ENCODE results near the gene MAP2K1. TPM values are rescaled to one million over a fixed set of nuclear protein-coding genes. Genes with fewer than 3 reads are reported as not detected.
"Not testable (repeated sequence)": the region's sequence is repeated elsewhere in the genome, so short reads cannot be mapped to it uniquely, and the experiment has no call there.

The MAP2K1 gene
- total and polyA plus RNA-seq, 5 donors from 2014 or later, result 34.2 to 49.0 (median 38.6) TPM

DNA sequence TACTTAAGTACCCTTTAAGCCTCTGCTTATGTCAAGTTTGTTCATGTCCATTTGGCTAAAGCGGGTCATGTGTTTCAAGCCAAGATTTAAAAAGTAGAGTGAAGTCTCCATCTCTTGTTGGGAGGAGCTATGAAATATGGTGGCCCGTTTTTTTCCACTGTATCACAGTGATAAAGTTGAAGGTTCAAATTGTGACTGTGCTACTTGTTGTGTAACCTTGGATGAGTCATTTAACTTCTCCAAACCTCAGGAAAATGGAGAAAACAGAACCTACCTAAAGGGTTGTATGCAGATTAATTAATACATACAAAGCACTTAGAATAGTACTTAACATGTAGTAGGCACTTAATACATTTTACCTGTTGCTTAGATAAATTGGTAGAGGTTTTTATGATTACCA lies 67.4 kb downstream of the MAP2K1 start:
- Mint-ChIP-seq H3K27ac (no peak overlapping the region), H3K9me3 (no peaks in the 10 kb centered on the region), H3K27me3 (no peaks in the 10 kb centered on the region), H3K36me3 (peaks cover 12% of the 10 kb centered on the region), H3K4me3 (no peak overlapping the region), H3K4me1 (peaks cover 0 to 5% (median 3%) of the 10 kb centered on the region in 4 donors)
- Histone ChIP-seq H3K36me3 (ENCODE audit: control insufficient read depth, insufficient read depth, low read length) (peaks cover 20% of the 10 kb centered on the region), H3K27ac (ENCODE audit: insufficient read depth, low read length, poor library complexity, severe bottlenecking) (no peak overlapping the region), H3K27me3 (ENCODE audit: control insufficient read depth, insufficient read depth, low read length) (no peaks in the 10 kb centered on the region), H3K4me1 (ENCODE audit: control insufficient read depth, insufficient read depth, low read length, poor library complexity, severe bottlenecking) (no peaks in the 10 kb centered on the region), H3K4me3 (ENCODE audit: low read depth, low read length) (no peak overlapping the region), H3K9me3 (ENCODE audit: control insufficient read depth in 2 of 2, low read length in 2 of 2) (no peaks in the 10 kb centered on the region)
- DNase-seq, result no peak
- no peak for ATAC-seq (ENCODE audit: low read depth in 2 of 2)

DNA sequence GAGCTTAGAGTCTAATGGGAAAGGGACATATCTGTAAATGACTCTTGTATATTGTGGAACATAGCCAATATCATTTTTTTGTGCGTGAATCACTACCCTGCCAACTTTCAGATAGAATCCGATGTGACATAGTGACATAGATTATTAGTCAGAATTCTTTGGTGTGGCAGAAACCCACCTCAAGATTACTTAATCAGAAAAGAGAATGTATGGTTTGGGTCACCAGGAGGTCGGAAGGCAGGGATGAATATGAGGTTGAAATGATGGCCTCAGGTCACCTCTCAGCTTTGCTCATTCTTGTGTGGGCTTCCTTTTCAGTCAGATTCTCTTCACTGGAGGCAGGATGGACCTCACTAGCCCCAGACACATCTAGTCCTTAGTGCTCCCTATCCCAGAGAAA lies 69.5 kb downstream of the MAP2K1 start:
- Histone ChIP-seq H3K9me3 (ENCODE audit: control insufficient read depth in 2 of 2, low read length in 2 of 2) (no peaks in the 10 kb centered on the region), H3K27me3 (ENCODE audit: control insufficient read depth, insufficient read depth, low read length) (no peaks in the 10 kb centered on the region), H3K4me3 (ENCODE audit: low read depth, low read length) (no peak overlapping the region), H3K4me1 (ENCODE audit: control insufficient read depth, insufficient read depth, low read length, poor library complexity, severe bottlenecking) (no peaks in the 10 kb centered on the region), H3K27ac (ENCODE audit: insufficient read depth, low read length, poor library complexity, severe bottlenecking) (no peak overlapping the region), H3K36me3 (ENCODE audit: control insufficient read depth, insufficient read depth, low read length) (peaks cover 17% of the 10 kb centered on the region)
- DNase-seq (no peak), ATAC-seq (ENCODE audit: low read depth in 2 of 2) (no peak)
- H3K27me3 Mint-ChIP-seq, result no peaks in the 10 kb centered on the region
- no peak overlapping the region for H3K4me3 Mint-ChIP-seq
- peak overlapping the region in 1 of 3 donors; percentile 74 for H3K27ac Mint-ChIP-seq
- H3K9me3 Mint-ChIP-seq, result peaks cover 0 to 1% (median 0%) of the 10 kb centered on the region in 7 donors
- H3K4me1 Mint-ChIP-seq, result peaks cover 0 to 14% (median 6%) of the 10 kb centered on the region in 4 donors
- H3K36me3 Mint-ChIP-seq, result peaks cover 28% of the 10 kb centered on the region

DNA sequence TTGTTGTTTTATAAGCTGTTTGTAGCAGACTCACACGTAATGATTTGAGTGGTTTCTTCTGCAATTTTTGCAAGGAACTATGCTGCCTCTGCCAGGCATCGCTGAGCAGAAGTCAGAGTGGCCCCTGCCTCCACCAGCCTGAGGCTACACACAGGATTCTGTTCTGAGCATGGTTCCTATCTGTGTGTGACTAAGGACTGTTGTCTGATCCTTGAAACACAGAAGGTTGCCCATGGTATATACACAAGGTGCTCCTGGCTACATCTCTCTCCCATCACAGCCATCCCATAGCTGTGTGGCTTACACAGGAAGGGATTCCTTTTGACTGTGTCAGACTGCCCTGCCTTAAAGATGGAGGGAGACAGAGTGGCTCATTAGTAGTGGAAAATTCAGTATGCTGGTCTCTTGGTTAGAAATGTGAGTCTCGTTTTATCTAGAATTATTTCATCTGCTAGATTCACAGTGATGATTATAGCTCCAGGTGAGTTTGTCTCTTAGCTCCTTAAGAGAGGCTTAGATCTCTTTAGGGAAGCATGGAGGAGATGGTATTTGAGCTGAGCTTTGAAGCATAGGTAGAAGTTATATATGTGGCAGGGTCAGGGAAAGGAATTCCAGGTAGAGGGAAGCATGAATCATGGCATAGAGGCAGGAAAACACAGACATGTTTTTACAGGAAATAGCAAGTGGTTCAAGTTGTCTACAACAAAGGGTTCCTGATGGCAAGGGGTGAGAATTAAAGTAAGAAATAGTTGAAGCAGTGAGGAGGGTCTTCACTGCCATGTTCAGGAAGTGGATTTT lies 73.3 kb downstream of the MAP2K1 start:
- Histone ChIP-seq H3K27ac (ENCODE audit: insufficient read depth, low read length, poor library complexity, severe bottlenecking) (no peak overlapping the region), H3K4me1 (ENCODE audit: control insufficient read depth, insufficient read depth, low read length, poor library complexity, severe bottlenecking) (no peaks in the 10 kb centered on the region), H3K36me3 (ENCODE audit: control insufficient read depth, insufficient read depth, low read length) (peaks cover 3% of the 10 kb centered on the region), H3K4me3 (ENCODE audit: low read depth, low read length) (no peak overlapping the region), H3K27me3 (ENCODE audit: control insufficient read depth, insufficient read depth, low read length) (no peaks in the 10 kb centered on the region), H3K9me3 (ENCODE audit: control insufficient read depth in 2 of 2, low read length in 2 of 2) (no peaks in the 10 kb centered on the region)
- Mint-ChIP-seq H3K4me3 (no peak overlapping the region), H3K36me3 (peaks cover 31% of the 10 kb centered on the region), H3K4me1 (peaks cover 0 to 11% (median 6%) of the 10 kb centered on the region in 4 donors), H3K9me3 (peaks cover 0 to 1% (median 0%) of the 10 kb centered on the region in 7 donors), H3K27ac (peak overlapping the region; percentile 44 to 55 (median 54)), H3K27me3 (no peaks in the 10 kb centered on the region)
- ATAC-seq (ENCODE audit: low read depth in 2 of 2), result no peak
- no peak for DNase-seq

DNA sequence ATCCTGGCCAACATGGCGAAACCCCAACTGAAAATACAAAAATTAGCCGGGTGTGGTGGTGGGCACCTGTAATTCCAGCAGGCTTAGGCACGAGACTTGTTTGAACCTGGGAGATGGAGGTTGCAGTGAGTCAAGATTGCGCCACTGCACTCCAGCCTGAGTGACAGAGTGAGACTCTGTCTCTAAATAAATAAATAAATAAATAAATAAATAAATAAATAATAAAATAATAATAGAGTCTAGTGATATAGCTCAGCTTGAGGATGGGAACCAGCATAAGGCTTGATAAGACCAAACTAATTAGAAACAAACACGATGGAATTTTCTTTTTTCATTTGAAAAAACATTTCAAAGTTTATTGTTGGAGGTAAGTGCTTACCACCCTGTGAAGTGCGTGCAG lies 74.6 kb downstream of the MAP2K1 start:
- H3K27me3 ChIP-seq (ENCODE audit: control insufficient read depth, insufficient read depth, low read length); H3K9me3 ChIP-seq (ENCODE audit: control insufficient read depth in 2 of 2, low read length in 2 of 2); H3K27me3 Mint-ChIP-seq; H3K36me3 ChIP-seq (ENCODE audit: control insufficient read depth, insufficient read depth, low read length); H3K27ac ChIP-seq (ENCODE audit: insufficient read depth, low read length, poor library complexity, severe bottlenecking); H3K4me3 Mint-ChIP-seq; ATAC-seq (ENCODE audit: low read depth in 2 of 2); H3K9me3 Mint-ChIP-seq; H3K4me1 ChIP-seq (ENCODE audit: control insufficient read depth, insufficient read depth, low read length, poor library complexity, severe bottlenecking); H3K4me3 ChIP-seq (ENCODE audit: low read depth, low read length); DNase-seq: not testable (repeated sequence)
- Mint-ChIP-seq H3K36me3 (peaks cover 34% of the 10 kb centered on the region), H3K27ac (peak overlapping the region in 1 of 3 donors; percentile 55), H3K4me1 (peaks cover 0 to 11% (median 6%) of the 10 kb centered on the region in 4 donors)

DNA sequence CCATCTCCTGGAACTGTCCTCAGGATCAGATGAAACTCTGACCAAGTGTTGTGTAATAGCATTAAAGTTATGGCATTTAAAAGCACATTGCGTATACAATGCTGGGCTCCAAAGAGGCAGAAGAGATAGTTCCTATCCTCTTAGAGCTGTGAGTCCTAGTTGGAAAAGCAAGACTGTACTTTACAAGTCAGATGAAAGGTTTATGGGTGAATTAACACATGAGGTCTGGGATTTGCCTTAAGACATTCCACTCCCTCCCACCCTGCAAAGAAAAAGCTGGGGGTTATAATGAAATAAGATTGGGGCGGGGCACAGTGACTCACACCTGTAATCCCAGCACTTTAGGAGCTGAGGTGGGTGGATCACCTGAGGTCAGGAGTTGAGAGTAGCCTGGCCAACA lies 75.2 kb downstream of the MAP2K1 start:
- Histone ChIP-seq H3K27me3 (ENCODE audit: control insufficient read depth, insufficient read depth, low read length) (no peaks in the 10 kb centered on the region), H3K9me3 (ENCODE audit: control insufficient read depth in 2 of 2, low read length in 2 of 2) (no peaks in the 10 kb centered on the region), H3K4me3 (ENCODE audit: low read depth, low read length) (no peak overlapping the region), H3K27ac (ENCODE audit: insufficient read depth, low read length, poor library complexity, severe bottlenecking) (no peak overlapping the region), H3K36me3 (ENCODE audit: control insufficient read depth, insufficient read depth, low read length) (peaks cover 3% of the 10 kb centered on the region), H3K4me1 (ENCODE audit: control insufficient read depth, insufficient read depth, low read length, poor library complexity, severe bottlenecking) (no peaks in the 10 kb centered on the region)
- Mint-ChIP-seq H3K27me3 (no peaks in the 10 kb centered on the region), H3K9me3 (peaks cover 0 to 1% (median 0%) of the 10 kb centered on the region in 7 donors), H3K36me3 (peaks cover 34% of the 10 kb centered on the region), H3K27ac (no peak overlapping the region), H3K4me1 (peaks cover 0 to 9% (median 6%) of the 10 kb centered on the region in 4 donors), H3K4me3 (no peak overlapping the region)
- ATAC-seq (ENCODE audit: low read depth in 2 of 2) (no peak), DNase-seq (no peak)

DNA sequence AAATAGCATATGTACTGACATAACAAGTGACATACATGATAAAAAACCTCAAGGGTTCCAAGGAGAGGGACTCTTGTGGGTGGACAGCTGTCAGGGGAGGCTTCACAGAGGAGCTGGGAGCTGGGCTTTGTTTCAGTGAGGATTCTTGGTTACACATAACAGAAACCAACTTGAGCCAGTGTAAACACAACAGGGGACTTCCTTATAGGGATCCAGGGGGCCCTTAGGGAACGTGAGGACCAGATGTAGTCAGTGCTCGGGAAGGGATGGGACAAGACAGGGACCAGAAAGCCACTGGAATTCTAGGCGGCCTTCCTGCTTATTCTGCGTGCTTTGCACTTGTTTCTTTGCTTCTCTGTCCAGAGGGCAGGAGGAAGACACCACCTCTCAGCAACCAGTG lies 75.9 kb downstream of the MAP2K1 start:
- no peaks in the 10 kb centered on the region for H3K27me3 ChIP-seq (ENCODE audit: control insufficient read depth, insufficient read depth, low read length)
- peaks cover 0 to 9% (median 6%) of the 10 kb centered on the region in 4 donors for H3K4me1 Mint-ChIP-seq
- no peak for DNase-seq
- H3K4me3 ChIP-seq (ENCODE audit: low read depth, low read length), result no peak overlapping the region
- no peak overlapping the region for H3K27ac ChIP-seq (ENCODE audit: insufficient read depth, low read length, poor library complexity, severe bottlenecking)
- peaks cover 3% of the 10 kb centered on the region for H3K36me3 ChIP-seq (ENCODE audit: control insufficient read depth, insufficient read depth, low read length)
- peaks cover 0 to 1% (median 0%) of the 10 kb centered on the region in 7 donors for H3K9me3 Mint-ChIP-seq
- no peaks in the 10 kb centered on the region for H3K4me1 ChIP-seq (ENCODE audit: control insufficient read depth, insufficient read depth, low read length, poor library complexity, severe bottlenecking)
- H3K36me3 Mint-ChIP-seq, result peaks cover 34% of the 10 kb centered on the region
- no peak for ATAC-seq (ENCODE audit: low read depth in 2 of 2)
- H3K27ac Mint-ChIP-seq, result peak overlapping the region in 1 of 3 donors; percentile 19
- H3K9me3 ChIP-seq (ENCODE audit: control insufficient read depth in 2 of 2, low read length in 2 of 2), result no peaks in the 10 kb centered on the region
- peak overlapping the region in 1 of 4 donors; percentile 90 for H3K4me3 Mint-ChIP-seq
- H3K27me3 Mint-ChIP-seq, result no peaks in the 10 kb centered on the region

DNA sequence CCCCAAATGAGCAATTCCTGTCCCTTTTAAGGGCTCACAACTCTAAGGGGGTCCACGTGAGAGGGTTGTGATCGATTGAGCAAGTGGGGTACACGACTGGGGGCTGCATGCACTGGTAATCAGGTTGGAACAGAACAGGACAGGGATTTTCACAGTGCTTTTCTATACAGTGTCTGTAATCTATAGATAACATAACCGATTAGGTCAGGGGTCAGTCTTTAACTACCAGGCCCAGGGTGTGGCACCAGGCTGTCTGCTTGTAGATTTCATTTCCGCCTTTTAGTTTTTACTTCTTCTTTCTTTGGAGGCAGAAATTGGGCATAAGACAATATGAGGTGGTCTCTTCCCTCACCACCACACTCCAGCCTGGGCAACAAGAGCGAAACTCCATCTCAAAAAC lies 78.6 kb downstream of the MAP2K1 start:
- Mint-ChIP-seq H3K4me1 (peaks cover 4 to 13% (median 7%) of the 10 kb centered on the region in 4 donors), H3K36me3 (peaks cover 25% of the 10 kb centered on the region)
- H3K27ac ChIP-seq (ENCODE audit: insufficient read depth, low read length, poor library complexity, severe bottlenecking); H3K27me3 ChIP-seq (ENCODE audit: control insufficient read depth, insufficient read depth, low read length); DNase-seq; H3K27me3 Mint-ChIP-seq; H3K4me3 Mint-ChIP-seq; H3K36me3 ChIP-seq (ENCODE audit: control insufficient read depth, insufficient read depth, low read length); H3K9me3 ChIP-seq (ENCODE audit: control insufficient read depth in 2 of 2, low read length in 2 of 2); H3K4me1 ChIP-seq (ENCODE audit: control insufficient read depth, insufficient read depth, low read length, poor library complexity, severe bottlenecking); ATAC-seq (ENCODE audit: low read depth in 2 of 2); H3K27ac Mint-ChIP-seq; H3K9me3 Mint-ChIP-seq; H3K4me3 ChIP-seq (ENCODE audit: low read depth, low read length): not testable (repeated sequence)
